Stimulated activated CD8-positive, alpha-beta memory T cell treated with anti-CD3 and anti-CD28 coated beads, Interleukin-2, amount 100 ng/mL, for 1 hour (primary cell): ENCODE data around the gene FHL2.
"Not testable (repeated sequence)": the region's sequence is repeated elsewhere in the genome, so short reads cannot be mapped to it uniquely, and the experiment has no call there.

Source experiments
- DNase-seq, 2 donors: peaks; one replicate each; pipeline ENCODE4 v3.0.0-alpha.2; 2020; ENCODE audit warnings: low read depth in 2 of 2

Gene FHL2

DNA sequence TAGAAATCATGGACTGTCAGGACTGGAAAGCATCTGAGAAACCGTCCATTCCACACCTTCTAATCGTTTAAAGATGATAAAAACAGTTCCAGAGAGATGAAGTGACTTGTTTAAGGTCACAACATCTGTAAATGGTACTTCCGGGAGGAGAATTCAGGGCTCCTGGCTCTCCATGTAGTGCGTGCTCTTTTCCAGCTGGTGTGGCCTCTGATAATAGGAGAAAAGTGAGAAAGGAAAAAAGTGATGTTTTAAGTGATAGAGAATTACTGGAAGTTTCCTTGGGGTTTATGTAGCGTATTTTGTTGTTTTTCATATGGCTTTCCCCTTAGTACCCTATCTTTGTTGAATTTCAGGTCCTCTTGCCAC is 60.8 kb downstream of the FHL2 start:
- no peak for DNase-seq

DNA sequence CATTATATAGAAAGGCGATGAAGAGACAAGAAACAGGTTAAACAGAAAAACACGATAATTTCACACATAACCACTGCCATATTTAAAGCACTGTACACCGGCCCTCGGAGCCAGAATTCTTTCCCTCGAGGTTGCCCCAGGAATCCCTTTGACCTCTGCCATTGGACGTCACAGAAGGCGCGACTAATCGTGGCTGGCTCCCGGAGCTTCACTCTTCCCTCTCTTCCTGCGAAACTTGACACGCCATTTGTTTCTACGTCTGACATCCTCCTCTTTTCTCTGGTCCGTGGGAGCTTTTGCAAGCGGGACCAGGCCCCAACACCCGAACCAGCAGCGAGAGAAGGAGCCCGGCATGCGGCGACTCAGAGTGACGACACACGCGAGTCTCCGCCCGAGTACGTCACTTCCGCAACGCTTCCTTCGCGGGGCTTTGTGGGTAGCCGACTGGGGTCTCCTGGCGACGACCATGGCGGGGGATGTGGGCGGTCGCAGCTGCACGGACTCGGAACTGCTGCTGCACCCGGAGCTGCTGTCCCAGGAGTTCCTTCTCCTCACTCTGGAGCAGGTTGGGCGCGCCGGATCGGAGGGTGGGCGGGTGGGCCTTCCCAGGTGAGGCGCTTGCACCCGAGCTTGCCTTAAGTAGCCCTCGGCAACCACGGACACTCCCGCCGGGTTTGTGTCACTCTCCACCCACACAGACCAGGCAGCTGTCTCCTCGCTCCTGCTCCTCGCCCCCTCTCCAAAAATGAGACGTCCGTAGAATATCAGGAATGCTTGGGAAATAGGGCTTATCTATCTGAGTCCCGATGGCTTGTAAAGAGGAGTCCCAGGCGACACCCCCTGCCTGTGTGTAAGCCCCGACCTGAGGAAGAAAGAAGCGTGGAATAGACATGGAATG is 61.5 kb downstream of the FHL2 start, which contains the start of gene C2orf49:
Gene C2orf49 (plus strand): TSS at position 419 of the 898 bp plus-strand sequence. CDS start 48 bp downstream, at position 467.
- peak; percentile 72 to 79 for DNase-seq

DNA sequence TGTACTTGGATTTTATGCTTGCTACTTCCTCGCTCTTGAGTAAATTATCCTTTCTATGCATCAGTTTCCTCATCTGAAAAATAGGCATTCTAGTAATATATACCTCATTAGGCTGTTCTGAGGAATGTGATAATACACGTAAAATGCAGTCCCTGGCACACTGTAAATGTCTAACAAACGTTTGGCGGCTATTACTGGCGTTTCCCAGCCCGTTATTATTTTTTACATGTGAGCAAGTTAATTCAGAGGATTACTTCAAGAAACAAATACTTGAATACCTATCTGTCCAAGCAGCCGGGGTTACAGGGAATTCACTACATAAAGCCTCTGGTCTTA is 62.1 kb downstream of the FHL2 start:
- DNase-seq = no peak

DNA sequence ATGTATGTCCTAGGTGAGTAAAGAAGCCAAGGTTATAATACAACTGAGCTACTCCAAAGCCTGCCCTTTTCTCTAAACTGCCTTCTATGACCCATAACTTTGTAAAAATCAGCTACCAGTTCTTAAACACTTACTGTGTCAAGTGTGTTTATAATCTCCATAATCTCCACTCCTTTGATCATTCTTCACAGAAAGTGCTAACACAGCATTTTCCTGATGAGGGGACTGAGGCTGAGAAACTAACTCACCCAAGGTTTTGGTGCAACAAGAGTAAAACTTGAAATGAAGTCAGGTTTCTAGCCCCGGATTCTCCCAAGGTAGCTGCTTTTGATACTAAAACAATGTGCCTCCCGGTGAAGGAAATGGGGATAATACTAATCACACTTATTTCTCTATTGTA is 63.4 kb downstream of the FHL2 start:
- no peak for DNase-seq

DNA sequence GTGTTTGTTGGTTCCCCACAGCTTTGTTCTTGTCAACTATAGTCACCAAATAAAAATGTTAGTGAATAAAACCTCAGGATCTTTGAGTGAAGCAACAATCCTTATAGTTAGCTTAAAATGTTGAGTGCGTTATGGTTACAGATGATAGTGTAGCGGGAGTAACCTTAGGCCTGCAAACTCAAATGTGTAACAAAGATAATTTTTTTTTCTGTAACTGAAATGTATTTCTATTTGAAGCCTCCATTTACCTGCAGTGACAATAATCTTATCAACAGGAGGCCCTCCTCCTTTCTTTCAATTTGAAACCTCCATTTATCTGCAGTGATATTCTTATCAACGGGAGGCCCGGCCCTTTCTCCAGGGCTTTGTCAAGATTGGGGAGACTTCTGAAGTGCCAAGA is 64.6 kb downstream of the FHL2 start:
- no peak for DNase-seq

DNA sequence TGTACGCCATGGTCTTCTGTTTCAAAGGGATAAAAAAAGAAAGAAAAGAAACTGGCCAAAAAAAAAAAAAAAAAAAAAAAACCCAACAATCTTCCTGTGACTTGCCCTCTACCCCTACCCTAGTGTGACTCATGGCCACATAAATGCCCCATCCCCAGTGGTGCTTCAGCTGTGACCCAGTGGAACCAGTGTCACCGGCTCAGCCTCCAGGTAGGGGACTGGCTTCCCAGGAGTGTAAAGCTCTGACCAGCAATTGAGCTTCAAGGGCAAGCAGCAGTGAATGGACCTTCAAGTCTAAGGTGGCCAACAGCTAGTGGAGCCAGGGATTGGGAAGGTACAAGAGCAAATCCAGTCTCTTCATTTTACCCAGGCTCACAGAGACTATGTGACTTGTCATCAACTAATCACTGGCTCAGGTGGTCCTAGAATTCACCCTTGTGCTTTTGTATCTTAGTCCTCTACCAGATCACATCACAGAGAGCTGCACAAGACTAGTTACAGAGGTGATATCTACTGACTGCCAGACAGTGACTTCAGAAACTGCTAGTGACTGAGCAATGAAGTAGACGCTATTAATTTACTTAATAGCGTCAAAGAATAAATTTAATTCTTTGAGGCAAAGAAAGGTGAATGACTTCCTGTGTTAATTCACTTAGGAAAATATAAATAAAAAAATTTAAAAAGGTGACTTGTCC is 68.0 kb downstream of the FHL2 start:
- DNase-seq = no peak

DNA sequence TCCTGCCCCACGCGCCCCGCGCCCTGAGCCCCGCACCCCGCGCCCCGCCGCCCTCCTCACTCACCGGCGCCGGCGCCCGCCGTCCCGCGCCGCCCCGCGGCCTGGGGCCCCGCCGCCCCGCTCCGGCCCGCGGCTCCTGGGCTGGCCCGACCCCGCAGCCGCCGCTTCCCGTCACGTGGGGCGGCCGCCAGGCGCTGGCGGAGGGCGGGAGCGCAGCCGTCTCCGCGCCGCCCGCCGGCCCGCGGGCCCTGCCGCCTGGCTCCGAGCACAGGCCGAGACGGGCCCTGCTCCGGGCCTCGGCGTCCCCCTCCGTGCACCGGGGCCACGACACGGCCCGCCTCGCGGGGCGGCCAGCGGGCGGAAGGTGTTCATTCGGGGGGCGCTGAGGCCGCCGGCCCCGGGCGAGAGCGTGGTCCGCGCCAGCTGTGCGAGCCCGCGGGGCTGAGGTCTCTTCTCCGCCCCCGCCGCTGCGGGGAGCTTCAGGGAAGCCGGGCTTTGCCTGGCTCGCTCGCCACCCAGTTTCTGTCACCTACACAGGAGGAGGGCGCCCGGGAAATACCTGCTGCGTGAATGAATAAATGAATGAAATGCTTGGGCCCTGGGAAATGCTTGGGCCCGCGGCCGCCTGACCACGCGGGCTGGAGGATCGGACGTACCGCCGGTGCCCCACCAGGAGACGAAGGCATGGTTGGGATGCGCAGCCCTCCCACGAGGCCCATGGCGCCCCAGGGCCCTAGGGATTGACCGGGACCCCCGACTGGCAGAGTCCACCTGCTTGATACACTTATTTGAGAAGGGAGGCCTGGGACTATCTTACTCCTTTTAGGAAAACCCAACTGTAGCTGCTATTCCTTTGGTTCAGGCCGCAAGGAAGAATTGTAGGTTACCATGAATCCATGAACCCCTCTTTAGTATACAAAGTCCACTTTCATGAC is 69.0 kb downstream of the FHL2 start, which contains the start of gene TGFBRAP1:
Gene TGFBRAP1 (minus strand): TSS at position 175 of the 935 bp plus-strand sequence. CDS start 21,434 bp downstream, outside the sequence.
- peak; percentile 24 to 26 for DNase-seq

DNA sequence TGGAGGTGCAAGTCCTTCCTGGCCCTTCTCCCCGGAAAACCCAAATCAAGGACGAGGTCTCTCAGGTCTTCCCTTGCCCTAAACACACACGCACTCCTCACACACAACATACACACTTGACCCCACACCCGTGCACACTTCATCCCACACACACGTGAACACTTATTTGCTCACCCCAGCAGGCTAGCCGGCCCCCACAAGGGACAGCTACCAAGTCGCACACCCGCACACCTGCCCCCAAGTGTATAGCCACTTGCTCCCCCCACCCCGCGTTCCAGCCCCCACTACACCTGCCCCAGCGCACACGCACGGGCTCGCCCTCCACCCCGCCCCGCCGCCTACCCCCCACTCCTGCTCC is 69.7 kb downstream of the FHL2 start:
- no peak for DNase-seq

DNA sequence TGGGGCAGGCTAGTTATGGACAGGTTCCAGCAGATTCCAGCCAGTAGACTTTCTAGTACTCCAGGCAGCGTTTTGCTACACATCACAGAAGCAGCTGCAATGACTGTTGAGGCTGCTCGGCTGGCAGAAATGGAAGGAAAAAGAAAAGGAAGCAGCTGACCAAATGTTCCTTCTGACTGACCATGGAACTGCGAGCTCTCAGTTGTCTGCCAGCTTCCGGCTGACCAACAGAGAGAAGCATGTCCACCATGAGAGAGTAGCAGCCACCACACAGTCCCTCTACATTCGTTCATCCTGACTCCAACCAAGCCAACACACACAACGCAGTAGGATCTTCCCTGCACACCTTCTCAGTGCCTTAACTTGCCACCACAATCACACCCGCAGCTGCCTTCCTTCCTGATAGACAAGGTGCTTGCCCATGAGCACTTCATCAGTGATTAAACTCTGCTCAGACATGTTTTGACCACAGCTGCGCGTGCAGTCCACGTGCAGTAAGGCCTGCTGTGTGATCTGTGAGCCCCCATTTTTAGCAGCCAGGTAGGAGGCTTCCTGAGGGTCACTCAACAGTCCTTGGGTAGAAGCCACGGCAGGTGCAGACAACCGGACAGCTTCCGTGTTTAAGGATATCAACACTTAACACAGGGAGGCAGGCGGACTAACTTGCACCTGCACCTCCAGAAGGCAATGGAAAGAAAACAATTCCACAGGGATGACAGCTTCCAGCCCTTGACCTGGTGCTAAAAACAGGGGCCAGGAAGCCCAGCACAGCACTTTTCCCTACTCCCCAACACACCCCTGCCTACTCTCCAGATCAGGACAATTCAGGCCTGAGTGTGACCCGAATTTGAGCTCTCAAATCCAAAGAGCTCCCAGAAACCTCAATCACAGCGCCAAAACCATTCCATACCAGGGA is 70.3 kb downstream of the FHL2 start:
- no peak for DNase-seq

DNA sequence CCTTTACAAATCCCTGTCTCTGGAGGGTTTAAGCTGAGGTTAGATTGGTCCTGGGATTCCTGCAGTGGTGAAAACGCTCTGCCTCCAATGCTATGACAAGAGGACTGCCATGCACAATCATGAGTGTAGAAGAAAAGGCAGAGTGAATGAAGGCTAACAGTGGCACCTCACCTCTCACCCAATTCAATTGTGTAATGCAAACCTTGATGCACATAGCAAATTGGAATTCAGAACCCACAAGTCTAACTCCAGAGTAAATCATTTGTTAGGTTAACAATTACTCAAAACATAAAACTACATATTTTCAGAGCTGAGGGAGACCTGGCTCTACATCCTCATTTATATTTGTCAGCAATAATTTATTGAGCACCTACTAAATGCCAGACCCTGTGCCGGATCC is 71.2 kb downstream of the FHL2 start:
- no peak for DNase-seq

DNA sequence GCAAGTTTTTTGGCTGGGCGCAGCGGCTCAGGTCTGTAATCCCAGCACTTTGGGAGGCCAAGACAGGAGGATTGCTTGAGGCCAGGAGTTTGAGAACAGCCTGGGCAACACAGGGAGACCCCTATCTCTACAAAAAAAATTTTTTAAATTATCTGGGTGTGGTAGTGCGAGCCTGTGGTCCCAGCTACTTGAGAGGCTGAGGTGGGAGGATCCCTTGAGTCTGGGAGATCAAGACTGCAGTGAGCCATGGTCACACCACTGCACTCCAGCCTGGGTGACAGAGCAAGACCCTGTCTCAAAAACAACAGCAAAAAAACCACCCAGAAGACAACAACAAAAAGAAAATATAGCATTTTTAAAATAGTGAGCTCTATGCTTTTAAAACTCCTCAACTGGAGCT is 71.6 kb downstream of the FHL2 start:
- DNase-seq = not testable (repeated sequence)

DNA sequence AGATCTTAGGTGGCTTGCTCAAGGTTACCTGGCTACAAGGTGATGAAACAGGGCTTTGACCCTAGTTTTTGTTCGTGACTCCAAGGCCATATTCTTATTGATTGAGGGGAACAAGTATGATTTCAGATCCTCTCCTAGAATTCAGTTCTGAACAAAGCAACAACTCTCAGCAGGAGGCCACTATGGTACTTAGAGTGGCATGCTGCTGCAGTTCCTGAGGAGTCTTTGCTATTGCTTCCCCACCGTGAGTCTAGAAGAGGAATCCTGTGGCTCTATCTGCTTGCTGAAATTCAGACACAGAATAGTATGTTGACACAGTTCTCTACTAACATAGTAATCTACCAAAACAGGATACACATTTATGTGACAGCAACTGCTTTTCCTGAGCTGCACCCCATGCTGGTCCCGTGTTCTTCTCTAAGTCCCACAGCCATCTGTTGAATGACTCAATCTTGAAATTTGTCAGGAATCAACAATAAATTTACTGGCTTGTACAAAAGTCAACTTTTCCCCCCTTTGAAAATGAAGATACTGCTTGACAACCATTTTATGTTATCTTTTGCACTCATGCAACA is 73.4 kb downstream of the FHL2 start:
- DNase-seq = no peak

DNA sequence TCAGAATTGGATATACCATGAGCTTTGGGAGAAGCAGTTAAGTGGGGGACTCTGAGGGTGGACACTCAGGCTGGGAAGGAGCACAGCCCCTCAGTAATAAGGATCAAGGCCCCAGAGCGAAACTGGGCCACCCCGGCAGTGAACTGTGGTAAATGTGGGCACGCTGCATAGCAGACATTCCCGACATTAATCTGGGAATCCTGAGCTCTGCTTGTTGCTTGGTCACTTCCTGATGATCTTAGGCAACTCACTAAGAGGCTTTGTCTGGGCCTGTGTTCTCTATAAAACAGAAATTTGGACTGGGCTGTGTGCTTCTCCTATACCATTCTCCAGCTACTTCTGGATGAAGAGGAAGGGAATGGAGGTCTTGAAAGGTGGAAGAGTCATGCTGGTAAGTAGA is 74.1 kb downstream of the FHL2 start:
- no peak for DNase-seq

DNA sequence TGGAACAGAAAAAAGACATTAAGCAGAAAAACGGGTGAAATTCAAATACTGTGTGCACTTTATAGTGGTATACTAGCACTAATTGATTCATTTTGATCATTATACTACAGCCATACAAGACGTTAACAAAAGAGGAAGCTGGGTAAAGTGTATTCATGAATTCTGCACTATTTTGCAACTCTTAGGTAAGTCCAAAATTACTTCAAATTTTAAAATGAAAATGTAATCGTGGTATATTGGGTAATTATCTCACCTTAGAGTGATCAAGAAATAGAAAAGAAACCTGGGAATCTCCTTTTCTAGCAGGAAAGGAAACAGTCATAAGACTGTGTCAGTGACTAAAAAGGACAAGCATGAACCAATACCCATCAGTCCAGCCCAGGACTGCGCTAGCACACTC is 74.8 kb downstream of the FHL2 start:
- no peak for DNase-seq

DNA sequence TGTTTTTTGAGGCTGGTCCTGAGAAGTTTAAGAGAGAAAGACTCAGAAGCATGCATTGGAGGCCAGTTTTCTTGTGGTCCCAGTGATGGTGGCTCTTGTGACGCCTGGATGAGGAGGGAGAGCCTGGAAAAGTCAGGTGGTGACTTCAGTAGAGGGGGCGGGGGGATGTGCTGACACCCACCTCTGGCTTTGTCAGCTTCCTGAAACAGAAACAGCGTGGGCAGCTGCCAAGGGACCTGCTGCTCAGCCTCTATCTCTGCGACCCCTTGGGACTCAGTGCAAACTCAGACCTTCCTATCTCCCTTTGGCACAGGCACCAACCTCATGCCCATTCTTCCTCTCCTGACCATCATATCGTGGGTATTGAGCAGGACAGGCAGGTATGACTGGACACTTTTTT is 75.7 kb downstream of the FHL2 start:
- DNase-seq = no peak

DNA sequence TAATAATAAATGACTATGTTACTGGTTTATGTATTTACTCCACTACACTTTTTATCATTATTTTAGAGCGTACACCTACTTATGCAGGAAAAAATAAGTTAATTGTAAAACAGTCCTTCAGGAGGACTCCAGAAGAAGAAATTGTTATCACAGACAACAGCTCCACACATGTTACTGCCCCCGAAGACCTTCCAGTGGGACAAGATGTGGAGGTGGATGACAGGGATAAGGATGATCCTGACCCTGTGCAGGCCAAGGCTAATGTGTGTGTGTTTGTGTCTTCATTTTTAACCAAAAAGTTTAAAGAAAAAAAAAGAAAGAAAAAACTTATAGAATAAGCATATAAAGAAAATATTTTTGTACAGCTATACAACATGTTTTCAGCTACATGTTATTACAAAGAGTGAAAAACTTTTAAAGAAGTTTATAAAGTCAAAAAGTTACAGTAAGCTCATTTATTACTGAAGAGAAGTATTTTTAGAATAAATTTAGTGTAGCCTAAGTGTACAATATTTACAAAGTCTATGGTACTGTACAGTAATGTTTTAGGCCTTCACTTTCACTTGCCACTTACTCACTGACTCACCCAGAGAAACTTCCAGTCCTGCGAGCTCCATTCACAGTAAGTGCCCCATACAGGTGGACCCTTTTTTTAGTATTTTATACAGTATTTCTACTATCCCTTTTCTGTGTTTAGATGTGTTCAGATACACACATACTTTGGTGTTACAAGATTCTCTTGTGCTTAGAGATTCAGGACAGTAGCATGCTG is 76.8 kb downstream of the FHL2 start:
- DNase-seq = no peak

DNA sequence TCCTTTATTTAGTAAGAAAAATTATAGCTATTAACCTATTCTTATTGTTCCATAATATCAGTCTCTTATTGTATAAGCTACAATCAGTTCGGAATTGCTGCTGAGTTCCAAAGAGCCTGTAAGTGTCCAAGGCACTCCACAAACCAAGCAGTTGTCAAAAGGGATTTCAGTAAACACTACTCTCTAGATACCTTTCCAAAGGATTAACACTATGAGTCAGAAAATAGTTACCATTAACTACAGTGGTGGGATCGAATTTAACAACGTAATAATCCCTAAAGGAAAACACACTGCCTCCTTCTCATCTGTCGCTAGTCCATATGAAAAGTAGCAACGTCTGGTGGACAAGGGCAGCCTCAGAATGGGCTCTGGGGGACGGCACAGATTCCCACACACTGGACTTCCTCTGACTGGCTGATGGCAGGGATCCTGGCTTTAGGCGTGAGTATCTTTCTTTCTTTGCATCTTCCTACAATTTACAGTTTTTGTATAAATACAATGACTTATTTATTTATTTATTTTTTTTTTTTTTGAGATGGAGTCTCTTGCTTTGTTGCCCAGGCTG is 78.1 kb downstream of the FHL2 start:
- DNase-seq = no peak

DNA sequence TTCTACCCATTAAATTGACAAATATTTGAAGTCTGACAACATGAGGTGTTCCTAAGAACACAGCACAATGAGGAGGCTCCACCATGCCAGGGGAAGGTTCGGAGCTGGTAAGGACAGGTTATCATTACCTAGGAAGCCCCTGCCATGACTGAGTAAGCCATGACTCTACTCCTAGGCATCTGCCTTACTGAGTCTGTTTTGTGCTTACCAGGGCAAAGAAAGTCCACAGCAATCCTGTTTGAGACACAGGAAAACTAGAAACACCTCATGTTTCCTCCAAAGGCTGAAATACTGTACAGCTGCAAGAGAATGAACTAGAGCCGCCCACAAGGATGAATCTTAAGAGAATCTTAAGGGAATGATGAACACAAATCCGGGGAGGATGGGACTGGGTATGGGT is 80.9 kb downstream of the FHL2 start:
- DNase-seq = no peak

DNA sequence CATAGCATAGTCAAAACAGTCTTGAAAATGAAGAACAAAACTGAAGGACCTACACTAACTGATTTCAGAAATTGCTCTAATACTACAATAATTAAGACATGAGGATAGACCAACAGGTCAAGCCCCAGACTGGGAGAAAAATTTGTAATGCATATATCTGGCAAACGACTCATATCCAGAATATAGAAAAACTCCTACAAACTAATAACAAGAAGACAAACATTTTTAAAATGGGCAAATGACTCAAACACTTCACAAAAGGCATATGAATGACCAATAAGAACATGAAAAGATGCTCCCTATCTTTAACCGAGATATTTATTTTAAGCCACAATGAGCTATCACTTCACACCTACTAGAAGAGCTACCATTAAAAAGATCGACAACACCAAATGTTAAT is 83.5 kb downstream of the FHL2 start:
- DNase-seq = no peak

DNA sequence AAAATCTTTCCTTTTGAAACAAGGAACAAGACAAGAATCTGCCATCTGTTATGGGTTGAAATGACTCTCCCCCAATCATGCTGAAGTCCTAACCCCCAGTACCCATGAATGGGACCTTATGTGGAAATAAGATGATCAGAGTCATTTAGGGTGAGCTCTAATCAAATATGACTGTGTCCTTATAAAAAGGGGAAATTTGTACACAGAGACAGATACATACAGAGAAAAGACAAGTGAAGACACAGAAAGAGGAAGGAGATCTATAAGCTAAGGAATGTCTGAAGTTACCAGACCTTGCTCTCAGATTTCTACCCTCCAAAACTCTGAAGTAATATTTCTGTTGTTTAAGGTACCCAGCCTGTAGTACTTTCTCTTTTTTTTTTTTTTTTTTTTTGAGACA is 85.0 kb downstream of the FHL2 start:
- no peak for DNase-seq
